ENCODE results near the gene EMB.
"Not testable (repeated sequence)": the region's sequence is repeated elsewhere in the genome, so short reads cannot be mapped to it uniquely, and the experiment has no call there.

The EMB gene, protein sequence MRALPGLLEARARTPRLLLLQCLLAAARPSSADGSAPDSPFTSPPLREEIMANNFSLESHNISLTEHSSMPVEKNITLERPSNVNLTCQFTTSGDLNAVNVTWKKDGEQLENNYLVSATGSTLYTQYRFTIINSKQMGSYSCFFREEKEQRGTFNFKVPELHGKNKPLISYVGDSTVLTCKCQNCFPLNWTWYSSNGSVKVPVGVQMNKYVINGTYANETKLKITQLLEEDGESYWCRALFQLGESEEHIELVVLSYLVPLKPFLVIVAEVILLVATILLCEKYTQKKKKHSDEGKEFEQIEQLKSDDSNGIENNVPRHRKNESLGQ

DNA sequence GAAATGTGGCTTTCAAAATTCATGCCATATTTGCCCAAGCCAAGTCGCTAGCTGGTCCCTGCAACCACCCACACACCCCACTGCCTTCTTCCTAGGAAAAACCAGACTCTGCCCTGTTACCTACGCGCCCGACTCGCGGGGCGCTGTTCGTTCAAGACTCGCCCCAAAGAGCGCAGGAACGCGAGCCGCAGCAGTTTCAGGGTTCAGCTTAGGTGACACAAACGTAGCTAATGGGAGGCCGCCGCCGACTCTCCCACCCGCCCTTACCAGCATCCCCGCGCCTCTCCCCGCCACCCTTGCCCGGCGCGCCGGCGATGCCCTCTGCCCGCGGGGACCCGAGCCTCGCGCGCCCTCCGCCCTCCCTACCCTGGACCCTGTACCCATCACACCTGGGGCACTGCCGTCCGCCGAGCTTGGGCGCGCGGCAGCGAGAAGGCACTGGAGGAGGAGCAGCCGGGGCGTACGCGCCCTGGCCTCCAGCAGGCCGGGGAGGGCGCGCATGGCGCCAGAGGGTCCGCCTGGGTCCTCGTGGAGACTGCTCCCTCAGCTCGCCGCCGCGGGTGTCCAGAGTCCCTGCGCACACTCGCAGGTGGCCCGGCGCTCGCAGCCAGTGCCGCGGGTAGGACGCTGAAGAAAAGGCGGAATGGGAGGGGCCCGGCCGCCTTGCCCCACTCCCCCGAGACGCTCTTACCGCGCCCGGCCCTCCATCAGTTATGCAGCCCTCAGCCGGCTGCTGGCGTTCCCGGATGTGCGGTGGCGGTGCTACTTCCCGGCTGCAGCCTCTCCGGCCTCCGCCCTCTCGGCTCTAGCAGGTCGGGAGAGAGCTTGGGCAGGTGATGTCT, at the start of gene EMB:
Gene EMB (minus strand): TSS at position 638 of the 842 bp plus-strand sequence. CDS start 137 bp downstream, at position 501.
- DNase-seq: peak; percentile 73

DNA sequence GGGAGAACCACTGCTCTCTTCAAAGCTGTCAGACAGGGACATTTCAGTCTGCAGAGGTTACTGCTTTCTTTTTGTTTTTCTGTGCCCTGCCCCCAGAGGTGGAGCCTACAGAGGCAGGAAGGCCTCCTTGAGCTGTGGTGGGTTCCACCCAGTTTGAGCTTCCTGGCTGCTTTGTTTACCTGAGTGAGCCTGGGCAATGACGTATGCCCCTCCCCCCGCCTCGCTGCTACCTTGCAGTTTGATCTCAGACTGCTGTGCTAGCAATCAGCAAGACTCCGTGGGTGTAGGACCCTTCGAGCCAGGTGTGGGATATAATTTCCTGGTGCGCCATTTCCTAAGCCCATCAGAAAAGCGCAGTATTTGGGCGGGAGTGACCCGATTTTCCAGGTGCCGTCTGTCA, 48.4 kb upstream of the EMB start:
- DNase-seq: not testable (repeated sequence)

DNA sequence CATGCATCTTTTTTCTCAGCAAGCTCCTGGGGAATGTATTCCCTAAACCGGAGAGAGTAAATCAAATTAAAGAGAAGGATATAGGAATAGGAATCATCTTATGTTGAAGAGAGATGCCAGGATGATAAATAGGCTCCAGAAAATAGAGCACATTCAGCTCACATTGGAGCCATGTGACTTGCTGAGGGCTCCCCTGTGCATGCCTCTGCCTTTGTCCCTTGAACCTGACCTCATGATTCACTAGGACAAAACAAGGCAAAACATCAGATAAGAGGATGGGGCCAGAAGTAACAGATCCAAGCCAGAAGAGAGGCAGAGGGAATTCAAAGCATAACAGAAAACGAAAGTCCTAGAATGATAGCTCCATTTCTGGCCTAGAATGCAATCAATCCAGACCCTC, 37.7 kb upstream of the EMB start:
- not testable (repeated sequence) for DNase-seq

DNA sequence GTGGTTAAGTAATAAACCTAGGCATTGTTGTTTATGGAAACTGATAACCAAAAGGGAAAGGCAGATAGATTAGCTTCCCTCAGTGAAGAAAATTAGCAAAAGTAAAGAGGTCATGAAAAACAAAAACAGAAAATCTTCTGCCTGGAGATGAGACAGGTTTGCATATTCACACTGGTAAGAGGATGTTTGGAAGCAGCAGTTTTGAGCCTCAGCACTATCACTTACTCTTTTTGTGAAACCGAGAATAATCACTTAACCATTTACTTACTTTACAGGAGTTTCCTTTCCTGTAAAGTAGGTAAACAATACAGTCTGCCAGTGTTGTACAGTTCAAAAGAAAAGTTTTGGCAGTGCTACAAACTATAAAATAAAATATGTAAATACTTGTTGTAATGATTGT, 35.5 kb upstream of the EMB start:
- no peak for DNase-seq

DNA sequence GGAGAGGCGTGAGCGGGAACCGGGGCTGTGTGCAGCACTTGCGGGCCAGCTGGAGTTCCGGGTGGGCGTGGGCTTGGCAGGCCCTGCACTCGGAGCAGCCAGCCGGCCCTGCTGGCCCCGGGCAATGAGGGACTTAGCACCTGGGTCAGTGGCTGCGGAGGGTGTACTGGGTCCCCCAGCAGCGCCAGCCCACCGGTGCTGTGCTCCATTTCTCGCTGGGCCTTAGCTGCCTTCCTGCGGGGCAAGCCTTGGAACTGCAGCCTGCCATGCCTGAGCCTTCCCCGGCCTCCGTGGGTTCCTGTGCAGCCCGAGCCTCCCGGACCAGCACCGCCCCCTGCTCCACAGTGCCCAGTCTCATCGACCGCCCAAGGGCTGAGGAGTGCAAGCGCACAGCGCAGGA, 23.9 kb upstream of the EMB start:
- DNase-seq: not testable (repeated sequence)

DNA sequence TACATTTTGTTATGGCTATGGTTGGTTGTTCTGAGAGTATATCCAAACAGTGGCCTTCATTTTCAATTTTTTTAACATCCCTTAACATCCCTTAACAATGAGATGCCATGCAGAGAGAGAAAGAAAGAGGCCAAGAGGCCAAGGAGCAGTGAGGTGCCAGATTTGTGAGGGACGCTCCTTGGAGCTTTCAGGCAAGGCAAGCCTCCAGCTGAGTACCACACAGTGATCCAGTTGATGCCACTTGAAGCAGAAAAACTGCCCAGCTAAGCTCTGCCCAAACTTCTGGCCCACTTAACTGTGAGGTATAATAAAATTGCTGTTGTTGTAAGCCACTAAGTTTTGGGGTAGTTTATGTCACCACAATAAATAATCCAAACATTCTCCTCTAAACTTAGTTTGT, 22.6 kb upstream of the EMB start:
- no peak for DNase-seq

DNA sequence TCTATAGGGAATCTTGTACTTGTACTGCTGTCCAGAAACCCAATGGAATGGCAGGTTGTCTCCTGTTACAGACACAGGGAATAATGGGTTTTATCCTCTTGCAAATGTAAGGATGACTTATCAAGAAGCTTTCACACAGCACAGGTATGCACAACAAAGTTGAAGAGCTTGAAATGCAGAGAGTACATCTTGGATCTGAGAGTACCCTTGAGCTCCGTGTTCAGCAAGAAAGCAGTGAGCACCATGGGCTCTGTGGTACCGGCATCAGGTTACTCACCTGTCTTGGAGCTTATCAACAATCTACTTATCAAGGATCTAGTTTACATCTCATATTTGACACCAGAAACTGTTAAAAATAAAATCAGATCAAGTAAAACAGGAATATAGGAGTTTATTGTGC, 22.0 kb upstream of the EMB start:
- DNase-seq: no peak

DNA sequence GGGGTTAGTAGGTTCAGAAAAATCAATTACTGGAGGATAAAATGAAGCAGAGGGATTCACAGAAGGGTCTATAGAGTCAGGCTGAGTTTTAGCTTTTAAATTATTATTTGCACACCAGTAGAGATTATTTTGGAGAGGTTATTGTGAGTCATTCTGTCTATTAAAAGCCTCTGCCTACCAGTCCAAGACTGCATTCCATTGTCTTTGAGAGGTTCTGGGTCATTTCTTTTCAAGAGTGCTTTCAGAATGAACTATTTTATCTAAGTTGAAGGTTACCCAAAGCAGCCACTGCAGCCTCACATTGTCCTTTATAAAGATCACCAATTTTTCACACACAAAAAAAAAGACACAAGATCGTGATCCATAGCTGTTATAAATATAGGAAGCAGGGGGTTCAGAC, 21.5 kb upstream of the EMB start:
- not testable (repeated sequence) for DNase-seq

DNA sequence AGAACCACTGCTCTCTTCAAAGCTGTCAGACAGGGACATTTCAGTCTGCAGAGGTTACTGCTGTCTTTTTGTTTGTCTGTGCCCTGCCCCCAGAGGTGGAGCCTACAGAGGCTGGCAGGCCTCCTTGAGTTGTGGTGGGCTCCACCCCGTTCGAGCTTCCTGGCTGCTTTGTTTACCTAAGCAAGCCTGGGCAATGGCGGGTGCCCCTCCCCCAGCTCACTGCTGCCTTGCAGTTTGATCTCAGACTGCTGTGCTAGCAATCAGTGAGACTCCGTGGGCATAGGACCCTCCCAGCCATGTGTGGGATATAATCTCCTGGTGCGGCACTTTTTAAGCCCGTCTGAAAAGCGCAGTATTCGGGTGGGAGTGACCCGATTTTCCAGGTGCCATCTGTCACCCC, 17.3 kb upstream of the EMB start:
- not testable (repeated sequence) for DNase-seq

DNA sequence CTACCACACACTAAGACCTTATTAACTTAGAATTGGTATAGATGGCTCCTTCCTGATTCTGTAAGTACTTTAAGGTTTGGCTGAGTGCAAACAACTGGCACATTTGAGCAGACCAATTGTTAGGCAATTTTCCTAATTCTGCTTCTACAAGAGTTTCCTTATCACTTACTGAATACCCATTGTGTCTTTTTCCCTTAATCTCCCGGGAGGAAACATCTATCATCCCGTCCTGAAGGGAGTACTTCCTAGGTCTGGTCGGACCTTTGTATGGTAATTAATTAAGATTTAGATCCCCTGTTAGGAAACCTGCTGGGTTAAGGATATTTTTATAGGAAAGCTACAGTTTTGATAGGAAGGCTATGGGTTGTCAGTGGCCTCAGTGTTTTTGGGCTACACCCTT, 8.2 kb upstream of the EMB start:
- not testable (repeated sequence) for DNase-seq

DNA sequence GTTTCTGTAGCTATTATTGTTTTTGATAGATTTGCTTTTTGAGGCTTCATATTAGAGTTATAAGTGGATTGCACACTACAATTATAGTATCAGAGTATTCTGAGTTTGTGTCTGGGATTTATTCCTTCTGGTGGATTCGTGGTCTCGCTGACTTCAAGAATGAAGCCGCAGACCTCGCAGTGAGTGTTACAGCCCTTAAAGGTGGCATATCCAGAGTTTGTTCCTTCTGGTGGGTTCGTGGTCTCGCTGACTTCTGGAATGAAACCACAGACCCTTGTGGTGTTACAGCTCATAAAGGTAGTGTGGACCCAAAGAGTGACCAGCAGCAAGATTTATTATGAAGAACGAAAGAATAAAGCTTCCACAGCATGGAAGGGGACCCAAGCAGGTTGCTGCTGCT, 6.9 kb upstream of the EMB start:
- DNase-seq: peak; percentile 34

DNA sequence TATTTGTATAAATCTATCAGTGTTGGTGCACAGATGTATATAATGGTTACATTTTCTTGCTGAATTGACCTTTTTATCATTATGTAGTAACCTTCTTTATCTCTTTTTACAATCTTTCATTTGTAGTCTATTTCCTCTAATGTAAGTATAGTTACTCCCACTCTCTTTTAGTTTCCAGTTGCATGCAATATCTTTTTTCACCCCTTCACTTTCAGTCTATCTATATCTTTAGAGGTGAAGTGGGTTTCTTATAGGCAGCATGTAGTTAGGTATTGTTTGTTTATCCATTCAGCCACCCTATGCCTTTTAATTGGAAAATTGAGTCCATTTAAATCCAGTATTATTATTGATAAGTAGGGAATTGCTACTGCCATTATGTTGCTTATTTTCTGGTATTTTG, 6.1 kb upstream of the EMB start:
- DNase-seq: no peak

DNA sequence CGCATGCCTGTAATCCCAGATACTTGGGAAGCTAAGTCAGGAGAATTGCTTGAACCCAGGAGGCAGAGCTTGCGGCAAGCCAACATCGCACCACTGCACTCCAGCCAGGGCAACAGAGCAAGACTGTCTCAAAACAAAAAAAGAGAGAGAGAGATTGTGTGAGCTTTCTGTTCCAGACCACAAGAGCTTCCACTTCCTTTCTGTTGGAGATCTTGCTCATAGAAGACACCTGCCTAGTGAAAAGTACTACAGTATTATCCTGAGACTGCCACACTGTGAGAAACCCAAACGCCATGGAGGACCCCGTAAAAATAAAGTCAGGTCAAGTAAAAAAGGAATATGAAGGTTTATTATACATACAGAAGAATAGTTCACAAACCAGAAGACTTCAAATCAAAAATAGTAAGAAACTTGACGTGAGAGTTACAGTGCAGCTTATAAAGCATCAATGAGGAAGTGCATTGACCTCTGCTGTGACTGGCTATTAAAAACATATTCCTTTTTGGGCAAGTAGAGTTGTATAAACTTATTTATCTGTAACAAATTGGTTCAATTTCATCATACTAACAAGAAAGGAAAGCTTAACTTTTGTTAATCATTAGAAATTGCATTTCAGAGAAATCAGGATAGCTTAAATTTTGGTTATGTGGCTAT, 4.3 kb upstream of the EMB start:
- no peak for DNase-seq

DNA sequence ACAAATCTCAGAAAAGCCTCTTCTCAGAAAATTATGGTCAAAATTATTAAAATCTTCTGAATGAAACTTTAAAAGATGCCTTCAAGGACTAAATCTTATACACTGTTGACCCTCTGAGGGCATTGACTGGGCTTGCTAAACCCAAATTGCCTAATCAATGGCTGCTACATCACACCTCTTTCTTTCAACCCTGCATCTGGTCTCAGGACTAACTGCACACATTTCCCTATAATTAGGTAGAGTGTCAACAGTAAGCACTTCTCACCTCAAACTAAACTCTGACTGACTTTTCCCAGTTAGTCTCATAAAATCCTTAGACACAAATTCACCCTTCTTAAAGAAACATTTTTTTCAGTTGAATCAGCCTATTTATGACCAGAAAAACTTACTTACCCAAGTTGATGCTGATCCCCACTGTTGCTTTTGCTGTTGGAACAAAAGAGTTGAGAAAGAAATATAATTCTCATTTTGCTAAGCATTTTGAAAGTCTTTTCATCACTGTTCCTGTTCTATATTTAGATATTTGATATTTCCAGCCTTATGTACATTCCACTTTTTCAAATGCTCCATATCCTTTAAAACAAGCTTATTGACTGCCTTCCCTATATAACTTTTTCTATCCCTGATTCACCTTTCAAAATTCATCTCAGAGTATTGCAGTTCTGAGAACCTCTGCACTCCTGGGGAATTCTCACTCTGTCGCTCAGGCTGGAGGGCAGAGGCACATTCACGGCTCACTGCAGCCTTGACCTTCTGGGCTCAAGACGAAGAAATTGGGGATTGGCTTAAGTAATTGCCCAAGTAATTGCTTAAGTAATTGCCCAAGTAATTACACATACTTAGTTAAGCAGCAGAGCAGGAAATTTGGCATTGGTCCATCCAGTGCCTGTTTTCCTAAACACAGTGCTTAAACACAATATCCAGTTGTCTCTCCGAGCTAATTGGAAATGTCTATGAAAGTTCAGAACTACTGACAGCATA, 1.8 kb upstream of the EMB start:
- not testable (repeated sequence) for DNase-seq

DNA sequence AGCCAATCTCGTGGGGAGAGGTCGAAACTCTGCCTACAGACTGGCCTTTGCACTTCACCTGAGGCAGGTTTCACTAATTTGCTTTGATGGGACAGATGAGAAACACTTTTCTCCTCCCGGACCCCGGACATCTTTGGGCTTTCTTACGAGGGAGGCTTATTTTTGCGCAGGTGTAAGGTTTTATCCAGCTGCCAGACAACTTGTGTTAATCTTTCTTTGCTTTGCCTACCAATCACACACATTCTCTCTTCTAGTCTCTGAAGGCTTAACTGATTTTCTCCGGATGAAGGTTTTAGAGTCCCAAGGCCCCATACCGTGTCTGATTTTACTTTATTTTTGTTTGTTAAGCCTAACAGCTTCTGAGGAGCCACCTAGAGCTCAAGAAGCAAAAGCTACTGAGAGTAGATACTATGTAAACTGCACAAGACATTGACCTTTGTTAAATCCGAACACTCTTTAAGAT, 436 bp upstream of the EMB start:
- DNase-seq: no peak

DNA sequence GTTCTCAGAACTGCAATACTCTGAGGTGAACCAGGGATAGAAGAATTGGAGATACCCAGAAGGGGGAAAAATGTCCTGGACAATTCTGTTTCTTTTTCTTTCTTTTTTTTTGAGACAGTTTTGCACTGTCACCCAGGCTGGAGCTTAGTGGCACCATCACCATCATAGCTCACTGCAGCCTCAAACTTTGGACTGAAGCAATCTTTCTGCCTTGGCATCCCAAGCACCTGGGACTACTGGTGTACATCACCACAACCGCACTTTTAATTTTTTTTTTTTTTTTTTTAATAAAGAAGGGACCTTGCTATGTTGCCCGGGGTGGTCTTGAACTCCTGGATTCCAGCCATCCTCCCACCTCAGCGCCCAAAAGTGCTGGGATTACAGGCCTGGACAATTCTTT, 1.9 kb downstream of the EMB start:
- no peak for DNase-seq

DNA sequence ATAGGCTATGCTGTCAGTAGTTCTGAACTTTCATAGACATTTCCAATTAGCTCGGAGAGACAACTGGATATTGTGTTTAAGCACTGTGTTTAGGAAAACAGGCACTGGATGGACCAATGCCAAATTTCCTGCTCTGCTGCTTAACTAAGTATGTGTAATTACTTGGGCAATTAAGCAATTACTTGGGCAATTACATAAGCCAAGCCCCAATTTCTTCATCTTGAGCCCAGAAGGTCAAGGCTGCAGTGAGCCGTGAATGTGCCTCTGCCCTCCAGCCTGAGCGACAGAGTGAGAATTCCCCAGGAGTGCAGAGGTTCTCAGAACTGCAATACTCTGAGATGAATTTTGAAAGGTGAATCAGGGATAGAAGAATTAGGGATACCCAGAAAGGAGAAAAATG, 3.0 kb downstream of the EMB start:
- not testable (repeated sequence) for DNase-seq

DNA sequence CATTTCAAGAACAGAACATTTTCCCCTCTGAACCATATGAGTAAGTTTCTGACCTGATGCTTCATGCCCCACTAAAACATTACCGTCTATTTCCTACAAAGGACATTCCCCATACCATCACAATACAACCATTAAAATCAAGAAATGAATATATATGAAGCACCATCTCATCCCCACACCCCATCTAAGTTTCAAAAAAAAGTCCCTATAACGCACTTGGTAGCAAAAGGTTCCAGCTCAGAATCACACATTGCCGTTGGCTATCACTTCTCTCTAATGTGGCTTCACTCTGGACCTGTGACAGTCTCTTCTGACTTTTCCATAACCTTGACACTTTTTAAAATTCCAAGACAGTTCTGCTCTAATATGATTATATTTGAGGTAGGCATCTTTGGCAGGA, 5.9 kb downstream of the EMB start:
- DNase-seq: no peak

DNA sequence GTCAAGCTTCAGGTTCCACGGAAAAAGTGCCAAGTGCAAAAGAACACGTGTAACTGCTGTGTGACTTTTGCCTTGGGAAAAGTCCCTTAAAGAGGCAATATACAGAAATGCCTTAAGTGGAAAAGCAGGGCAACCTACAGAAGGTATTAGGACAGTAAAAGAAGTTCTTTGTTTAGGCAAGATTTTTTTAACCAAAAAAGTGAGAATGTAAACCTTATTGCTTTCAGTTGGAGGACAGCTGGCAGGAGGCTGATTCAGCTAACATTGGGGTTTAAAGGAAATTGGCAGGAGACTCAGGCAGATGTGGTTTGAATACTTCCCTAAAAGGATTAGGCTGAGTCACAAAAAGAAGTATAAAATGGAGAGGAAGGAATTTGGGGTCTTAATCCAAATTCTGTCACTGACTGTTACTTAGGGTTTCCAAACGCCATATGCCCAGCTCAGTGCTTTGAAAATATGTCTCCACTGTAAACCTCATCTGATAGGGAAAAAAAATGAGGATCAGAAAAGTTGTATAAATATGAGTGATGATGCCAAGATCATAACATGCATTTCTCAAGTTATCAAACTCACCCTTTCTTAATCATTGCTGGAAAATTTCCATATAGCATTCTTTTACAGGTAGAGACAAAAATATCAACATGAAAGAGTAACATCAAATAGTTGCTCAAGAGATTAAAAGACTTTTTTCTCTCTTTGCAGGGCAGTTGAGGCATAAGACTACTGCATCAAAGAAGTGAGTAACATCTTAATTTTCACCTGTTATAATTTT, 9.8 kb downstream of the EMB start:
- DNase-seq: peak; percentile 31

DNA sequence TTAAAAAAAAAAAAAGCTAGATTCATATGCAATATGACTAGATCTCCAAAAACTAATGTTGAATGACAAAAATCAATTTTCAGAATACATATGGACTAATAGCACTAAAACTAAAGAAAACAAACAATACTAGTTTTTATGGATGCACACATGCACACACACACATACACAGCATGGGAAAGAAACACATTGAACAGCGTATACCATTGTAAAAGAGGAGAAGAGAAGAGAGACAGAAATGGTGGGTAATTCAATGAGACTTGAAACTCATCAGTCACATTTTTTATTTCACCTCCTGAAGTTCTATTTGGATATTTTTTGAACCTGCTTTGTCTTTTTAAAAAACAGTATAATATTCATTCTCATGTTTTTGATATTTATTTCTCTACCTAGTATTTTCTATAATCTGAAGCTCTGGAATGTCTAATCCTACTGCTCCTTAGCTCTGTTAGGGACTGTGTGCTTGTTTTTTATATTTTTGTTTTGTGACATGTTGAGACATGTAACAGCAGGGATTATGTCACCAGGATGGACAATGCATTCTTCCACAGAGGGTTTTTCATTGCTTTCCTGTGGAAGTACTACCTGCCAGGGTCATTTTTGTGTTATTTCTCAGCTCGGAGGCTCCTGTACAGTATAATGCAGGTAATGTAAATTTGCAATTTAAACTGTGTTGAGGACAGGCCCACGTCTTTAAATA, 17.8 kb downstream of the EMB start:
- not testable (repeated sequence) for DNase-seq
